ENCODE results near the gene GRXCR1. TPM values are rescaled to one million over a fixed set of nuclear protein-coding genes. Genes with fewer than 3 reads are reported as not detected.

GRXCR1 gene
- polyA plus RNA-seq, 1 donor: not detected

DNA sequence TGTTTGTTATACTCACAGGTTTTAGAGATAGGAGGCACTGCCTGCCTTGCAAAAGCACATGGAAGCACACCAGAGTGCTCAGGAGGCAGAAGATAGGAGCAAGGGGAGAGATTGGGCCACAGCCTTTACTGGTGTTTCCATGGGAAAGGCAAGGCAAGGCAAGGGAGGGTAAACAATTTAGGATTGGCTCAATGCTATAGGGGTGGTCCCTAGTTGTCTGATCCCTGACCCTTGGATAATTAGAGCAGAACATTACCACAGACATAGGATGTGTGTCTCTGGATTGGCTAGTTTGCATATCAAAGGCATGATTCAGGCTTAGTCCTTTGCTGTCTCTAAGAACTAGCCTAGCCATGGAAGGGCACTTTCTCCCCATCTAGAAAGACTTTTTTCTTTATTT lies 36.1 kb downstream of the GRXCR1 start:
- DNase-seq: no peak

DNA sequence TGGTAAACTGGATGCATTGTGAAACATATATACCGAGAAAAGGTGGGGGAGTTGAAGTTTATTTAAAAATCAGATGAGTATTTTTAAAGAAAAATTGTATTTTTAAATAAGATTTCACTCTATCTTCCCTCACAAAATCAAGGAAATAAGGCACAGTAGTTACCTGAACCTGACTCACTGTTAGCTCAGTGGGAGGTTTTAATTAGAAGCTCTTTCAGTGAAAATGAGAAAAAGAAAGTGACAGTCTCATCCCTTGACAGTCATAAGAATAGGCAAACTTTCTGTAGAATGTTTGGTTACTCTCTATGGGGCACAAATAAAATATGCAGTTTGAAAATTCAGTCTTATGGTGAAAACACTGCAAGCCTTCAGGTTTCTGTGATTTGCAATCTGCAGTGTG lies 49.7 kb downstream of the GRXCR1 start:
- no peak for DNase-seq

DNA sequence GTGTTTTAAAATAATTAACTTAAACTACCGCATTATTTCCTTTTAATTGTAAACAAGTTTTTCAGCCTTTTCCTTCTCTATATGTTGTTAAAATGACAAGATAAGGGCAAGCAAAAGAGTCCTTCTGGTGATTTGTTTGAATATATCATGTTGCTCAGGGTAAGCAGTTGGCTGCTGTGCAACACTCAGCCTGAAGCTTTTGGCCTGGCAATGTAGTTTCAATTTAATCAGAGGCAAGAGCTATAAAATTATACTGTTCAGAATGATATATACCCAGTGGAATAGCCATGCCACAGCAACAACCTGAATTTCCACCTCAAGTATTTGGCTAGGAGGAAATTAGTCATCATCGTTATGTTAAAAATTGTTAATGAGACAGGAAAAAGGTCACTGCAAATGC lies 53.4 kb downstream of the GRXCR1 start:
- no peak for DNase-seq

DNA sequence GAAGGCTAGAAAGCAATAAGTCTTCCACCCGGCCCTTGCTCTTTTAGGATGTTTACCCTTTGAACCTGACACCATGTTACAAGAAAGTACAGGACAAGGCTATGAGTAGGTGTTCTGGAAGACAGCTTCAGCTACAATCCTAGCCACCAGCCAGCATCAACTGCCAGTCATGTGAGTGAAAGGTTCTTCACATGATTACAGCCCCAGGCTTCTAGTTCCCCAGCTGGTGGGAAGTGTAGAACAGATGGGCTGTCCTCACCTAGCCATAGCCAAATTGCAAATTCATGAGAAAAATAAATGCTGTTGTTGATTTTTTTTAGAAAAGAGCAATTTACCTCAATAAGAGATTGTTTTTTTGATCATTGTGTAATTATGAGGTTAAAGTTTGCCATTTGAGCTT lies 60.8 kb downstream of the GRXCR1 start:
- no peak for DNase-seq

DNA sequence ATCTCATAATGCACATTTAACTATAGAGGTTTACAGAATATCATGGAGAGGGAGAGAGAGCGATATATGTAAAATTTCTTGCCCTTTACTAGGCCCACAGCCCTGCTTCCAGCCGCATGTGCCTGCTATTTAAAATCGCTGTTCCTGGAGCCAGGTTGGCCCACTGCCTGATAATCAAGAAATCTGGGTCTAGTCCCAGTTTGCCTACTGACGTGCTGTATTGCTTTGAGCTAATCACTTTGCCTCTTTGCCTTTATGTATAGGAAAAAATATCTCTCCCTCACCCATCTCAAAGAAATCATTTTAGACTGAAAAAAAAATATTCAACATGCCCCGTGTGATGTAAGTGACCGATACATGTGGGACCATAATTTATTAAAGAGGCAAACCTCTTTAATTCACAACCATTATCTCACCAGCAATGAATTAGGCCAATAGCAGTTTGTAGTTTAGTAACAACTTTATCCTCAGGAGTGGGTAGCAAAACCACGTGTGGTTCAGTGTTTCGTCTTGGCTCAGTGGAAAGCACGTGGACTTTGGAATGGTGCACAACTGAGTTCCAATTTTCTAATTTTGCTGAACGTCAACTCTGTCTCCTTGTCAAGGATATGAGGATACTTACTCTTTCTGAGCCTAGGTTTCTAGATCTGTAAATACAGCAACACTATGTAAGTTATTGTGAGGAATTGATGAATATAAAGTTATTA lies 62.6 kb downstream of the GRXCR1 start:
- DNase-seq: peak; percentile 4

DNA sequence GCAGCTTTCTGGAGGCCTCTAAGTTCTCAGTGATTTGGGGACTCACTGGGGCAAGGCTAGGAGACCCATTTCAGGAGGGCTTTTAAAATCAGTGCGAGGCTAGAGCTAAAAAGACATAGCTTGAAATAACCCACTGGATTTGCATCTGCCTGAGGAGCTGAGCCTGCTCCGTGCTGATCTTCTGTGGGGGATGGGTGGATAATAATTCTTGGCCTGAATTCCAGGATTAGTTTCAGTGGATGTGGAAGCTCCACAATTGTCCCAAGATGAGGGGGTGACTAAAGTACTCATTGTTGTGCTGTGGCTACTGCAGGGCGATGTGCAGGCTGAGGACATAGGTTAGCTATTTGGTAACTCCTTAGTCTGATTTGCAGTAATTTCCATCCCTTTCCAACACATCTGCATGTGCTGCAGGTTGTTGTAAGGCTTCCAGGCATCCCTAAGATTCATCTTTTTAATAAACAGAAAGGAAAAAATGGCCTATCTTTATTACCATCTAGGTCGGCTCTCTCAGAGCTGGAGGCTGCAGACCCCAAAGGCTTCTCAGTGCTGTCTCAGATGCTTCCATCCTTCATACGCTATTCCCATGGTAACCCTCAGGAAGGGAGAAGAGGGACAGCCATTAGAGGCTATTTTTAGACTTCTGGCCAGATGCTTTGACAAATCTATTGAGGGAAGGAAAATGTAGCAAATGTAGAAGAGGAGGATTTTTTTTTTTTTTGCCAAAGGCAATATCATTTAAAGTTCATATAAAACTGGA lies 63.4 kb downstream of the GRXCR1 start:
- peak; percentile 9 for DNase-seq

DNA sequence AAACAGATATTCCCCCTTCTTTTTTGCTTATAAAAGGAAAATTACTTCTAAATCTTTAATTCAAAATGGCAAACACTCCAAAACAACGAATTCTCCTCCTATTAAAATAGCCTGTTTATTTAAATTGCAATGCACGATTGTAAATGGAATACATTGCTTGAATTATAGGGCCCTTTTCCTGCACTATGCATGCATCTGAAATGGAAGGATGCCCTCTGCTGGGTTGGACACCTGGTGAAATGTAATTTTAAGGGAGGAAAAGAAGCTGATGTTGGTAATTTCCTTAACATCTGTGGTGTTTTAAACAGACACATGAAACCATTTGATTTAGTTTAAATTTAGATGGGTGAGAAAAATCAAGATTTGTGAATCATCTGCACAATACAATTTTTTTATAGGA lies 72.8 kb downstream of the GRXCR1 start:
- no peak for DNase-seq

DNA sequence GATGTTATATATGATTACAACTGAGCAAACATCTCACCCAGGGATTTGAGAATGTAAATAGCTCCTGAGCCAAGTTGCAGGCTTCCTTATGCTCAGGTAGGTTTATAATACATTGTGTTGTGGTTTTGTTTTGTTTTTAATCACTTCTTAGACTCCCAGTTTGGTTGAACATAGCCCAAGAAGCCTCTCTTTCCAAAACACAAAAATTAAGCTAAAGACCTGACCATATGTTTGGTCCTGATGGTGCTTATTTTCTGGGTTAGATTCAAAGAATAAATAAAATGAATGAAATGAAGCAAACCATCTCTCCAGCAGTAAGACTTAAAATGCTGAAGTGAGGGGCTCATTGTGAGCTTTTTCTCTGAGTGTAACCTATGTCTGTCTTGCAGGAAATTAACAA lies 93.5 kb downstream of the GRXCR1 start:
- DNase-seq: no peak

DNA sequence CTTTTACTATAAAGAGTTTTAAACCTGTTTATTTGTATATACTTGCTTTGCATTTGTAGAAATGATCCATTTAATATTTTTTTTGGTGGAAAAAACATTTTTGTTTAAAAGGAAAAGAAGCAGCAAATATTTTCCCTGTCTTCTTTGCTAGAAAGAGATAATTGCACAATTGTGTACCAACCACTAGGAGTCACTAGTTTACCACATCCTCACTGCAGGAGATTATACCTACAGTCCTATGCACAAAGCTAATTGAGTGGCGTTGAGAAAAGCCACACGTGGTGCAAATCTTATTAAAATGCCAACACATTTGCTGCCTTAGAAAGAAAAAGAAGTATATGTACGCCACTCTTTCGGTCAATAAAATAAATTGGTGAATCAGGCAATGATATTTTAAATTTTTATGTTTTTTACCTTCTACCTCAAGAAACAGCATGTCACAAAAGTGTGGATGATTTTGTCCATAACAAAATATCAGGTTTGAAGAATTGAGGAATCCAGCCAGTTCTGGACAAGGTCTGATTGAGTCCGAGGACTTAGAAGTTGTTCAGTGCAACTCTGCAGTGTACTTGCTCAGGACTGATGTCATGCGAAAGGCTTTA lies 102.9 kb downstream of the GRXCR1 start:
- peak; percentile 2 for DNase-seq

DNA sequence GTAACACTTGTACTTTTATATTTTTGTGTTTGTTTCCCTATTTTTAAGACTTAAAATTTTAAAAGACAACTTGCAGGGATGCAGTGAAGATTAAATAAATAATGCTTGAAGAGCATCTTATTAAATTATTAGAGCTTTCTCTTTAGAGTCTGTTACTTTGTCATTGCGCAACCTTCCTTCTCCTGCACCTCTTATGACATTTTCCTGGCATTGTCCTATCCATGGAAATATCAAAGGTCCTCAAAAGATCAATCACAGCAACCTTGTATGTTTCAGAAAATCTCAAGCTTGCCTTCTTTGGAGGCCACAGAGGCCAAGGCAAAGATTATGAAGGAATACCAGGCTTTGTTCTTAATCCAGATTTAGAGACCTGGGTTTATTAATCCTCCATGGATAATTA lies 116.3 kb downstream of the GRXCR1 start:
- no peak for DNase-seq

DNA sequence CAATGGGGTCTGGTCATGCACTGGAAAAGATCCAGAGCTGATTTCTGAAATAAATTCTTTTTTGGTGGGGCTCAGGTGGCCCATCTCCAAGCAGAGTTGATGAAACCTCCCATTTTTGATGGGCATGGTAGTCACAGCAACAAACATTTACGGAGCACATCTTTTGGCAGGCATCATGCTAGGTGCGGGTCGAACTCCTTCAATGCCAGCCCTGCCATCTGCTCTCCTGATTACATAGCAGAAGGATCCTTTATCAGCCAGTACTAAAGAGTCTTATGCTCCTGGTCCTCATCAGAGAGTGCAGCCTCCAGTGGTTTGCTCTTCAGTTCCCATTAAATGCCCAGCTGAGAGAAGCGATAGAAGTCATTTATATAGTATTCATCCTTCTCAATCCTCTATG lies 121.7 kb downstream of the GRXCR1 start:
- no peak for DNase-seq

DNA sequence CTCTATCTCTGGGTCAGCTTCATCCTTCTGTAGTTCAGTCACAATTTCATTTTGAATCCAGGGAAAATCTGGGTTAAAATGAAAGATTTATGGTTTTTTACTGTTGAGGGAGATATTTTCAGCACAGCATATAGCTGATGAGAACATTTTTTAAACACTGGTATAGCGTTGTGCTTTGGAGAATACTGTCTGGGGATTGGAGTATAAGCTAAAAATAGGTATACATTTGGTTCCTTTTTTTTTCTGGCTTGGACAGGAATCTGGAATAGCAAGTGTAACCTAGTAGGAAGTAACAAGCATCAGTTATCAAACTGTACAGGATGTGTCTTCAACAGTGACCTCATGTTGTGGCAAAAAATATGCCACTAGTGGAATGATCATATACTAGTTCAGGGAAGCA lies 149.1 kb downstream of the GRXCR1 start:
- no peak for DNase-seq

DNA sequence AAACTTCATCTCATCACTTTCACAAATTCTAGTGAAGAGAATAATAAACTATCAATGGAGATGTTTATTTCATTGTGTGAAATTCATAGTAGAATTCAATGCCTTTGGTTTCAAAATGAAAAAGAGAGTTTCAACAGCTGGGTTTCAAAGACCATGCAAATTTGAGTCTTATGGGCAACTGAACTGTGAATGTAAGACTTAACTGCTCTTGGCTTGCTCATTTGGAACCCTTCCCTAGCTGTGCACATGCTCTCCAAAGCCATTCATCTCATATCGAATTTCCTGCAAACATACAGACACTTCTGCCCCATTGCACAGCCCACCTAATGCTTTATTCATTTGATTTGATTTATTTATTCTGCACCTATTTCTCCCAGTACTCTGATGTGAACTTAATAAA lies 154.5 kb downstream of the GRXCR1 start:
- DNase-seq: peak; percentile 12

DNA sequence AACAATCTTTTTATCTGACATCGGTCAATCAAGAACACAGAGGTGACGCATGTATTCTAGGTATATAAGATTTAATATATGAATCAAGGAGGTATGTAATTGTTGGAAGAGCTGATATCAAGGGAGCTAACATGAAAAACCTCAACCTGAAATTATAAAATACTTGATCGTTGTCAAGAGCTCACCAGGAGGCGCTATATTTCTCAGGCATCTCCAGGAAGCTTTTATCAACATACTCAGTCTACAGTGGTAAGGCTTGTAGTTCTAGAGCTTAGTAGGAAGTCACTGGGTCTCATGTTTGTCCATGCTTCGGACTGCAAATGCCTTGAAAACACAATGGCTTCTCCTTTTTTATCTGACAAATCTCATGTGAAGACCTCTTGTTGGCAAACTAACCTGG lies 156.1 kb downstream of the GRXCR1 start:
- DNase-seq: no peak

DNA sequence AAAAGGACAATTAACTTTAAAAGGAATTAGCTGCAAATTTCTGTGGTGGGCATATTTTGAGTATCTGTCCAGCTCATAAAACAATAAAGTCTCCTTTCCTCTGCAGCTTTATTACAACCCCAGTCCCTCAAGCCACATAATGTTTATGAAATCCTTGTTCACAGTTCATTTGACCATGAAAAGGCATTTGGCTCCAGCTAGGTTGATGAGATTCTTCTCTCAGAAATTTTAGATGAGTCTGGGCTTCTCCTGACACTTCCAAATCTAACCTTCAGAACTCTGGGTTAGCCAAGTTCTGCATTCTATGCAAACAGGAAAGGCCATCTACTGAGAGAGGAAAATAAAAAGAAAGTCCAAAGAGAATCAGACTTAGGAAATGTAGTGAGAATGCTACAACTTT lies 156.8 kb downstream of the GRXCR1 start:
- peak; percentile 8 for DNase-seq

DNA sequence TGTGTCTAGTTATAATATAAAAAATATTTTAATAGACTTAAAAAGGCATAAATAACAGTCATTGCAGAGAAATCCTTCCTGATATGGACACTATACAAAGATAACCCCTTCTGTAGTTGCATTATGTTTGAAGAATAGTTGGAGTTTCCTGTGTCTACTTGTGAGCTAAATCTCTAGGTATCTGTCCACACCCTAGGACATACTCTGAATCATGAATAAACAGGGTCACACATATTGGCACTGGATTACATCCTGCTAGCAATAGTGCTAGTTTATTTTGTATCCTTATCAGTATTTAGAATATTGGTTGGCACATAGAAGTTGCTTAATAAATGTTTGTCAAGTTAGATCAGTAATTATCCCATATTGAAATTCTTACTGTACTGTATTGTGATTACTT lies 173.9 kb downstream of the GRXCR1 start:
- DNase-seq: no peak

DNA sequence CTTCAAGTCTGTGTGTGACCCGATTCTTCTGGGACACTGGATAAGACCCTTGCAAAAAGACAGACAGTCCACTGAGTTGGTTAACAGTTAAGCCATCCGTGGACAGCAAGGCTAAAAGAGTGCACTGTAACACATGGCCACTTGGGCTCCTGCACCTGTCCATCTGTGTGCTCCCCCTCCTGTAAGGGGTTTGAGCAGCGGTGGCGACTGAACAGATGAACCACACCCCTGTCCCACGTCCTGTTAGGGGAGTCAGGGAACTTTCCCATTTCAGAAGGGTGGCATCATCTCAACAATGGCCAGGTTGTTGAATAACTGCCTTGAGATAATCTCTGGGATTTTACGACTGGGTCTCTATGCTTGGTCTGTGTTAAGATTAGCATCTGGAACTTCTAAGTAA lies 178.6 kb downstream of the GRXCR1 start:
- DNase-seq: no peak

Other genes starting within 250 kb of the GRXCR1 start
- gene ATP8A1, start 235.6 kb upstream of the GRXCR1 start, polyA plus RNA-seq (ENCODE audit: insufficient read length): 4.6 TPM